ENCODE data around the gene CNRIP1. TPM values are rescaled to one million over a fixed set of nuclear protein-coding genes. Genes with fewer than 3 reads are reported as not detected.

The CNRIP1 gene
- total and polyA plus RNA-seq, 2 donors from 2014 or later: 8.7 to 14.1 TPM

- TF ChIP-seq CTCF (IDR thresholded peaks at IDR 0.05; ENCODE audit: borderline replicate concordance, extremely low read depth, insufficient read depth): no peak
- intact Hi-C loops (cut with DNase I): no loop called here
- Histone ChIP-seq H3K36me3 (ENCODE audit: control insufficient read depth in 2 of 3, insufficient read depth in 3 of 3, low read length in 3 of 3) (no peaks in the 10 kb centered on the region), H3K9ac (ENCODE audit: low read length in 3 of 3) (no peak overlapping the region), H3K4me3 (ENCODE audit: low read length in 3 of 3) (no peak overlapping the region), H3K27ac (ENCODE audit: low read depth in 2 of 2, low read length in 2 of 2) (no peak overlapping the region), H3K9me3 (ENCODE audit: control insufficient read depth in 2 of 3, insufficient read depth in 1 of 3, low read length in 3 of 3) (peaks cover 0 to 3% (median 0%) of the 10 kb centered on the region in 3 donors), H3K4me1 (ENCODE audit: control insufficient read depth in 2 of 3, insufficient read depth in 2 of 3, low read depth in 1 of 3, low read length in 3 of 3) (no peaks in the 10 kb centered on the region), H3K27me3 (ENCODE audit: control insufficient read depth, insufficient read depth, low read length) (no peaks in the 10 kb centered on the region)
- FAIRE-seq (no peak), DNase-seq (no peak)
These were observed 13.3 kb upstream of the CNRIP1 start for GRCh38 chr2:68333009-68333408.

GRCh38 chr2:68330691-68331090, 10.9 kb upstream of the CNRIP1 start:
- H3K9me3 ChIP-seq (ENCODE audit: control insufficient read depth in 2 of 3, insufficient read depth in 1 of 3, low read length in 3 of 3): no peaks in the 10 kb centered on the region
- no peak overlapping the region for H3K27ac ChIP-seq (ENCODE audit: low read depth in 2 of 2, low read length in 2 of 2)
- FAIRE-seq: no peak
- no peaks in the 10 kb centered on the region for H3K36me3 ChIP-seq (ENCODE audit: control insufficient read depth in 2 of 3, insufficient read depth in 3 of 3, low read length in 3 of 3)
- H3K9ac ChIP-seq (ENCODE audit: low read length in 3 of 3): no peak overlapping the region
- intact Hi-C loops (cut with DNase I): no loop called here
- no peaks in the 10 kb centered on the region for H3K27me3 ChIP-seq (ENCODE audit: control insufficient read depth, insufficient read depth, low read length)
- H3K4me3 ChIP-seq (ENCODE audit: low read length in 3 of 3): no peak overlapping the region
- no peaks in the 10 kb centered on the region for H3K4me1 ChIP-seq (ENCODE audit: control insufficient read depth in 2 of 3, insufficient read depth in 2 of 3, low read depth in 1 of 3, low read length in 3 of 3)
- no peak for DNase-seq
- no peak for TF ChIP-seq CTCF (IDR thresholded peaks at IDR 0.05; ENCODE audit: borderline replicate concordance, extremely low read depth, insufficient read depth)

GRCh38 chr2:68328901-68329300, 9.2 kb upstream of the CNRIP1 start:
- Histone ChIP-seq H3K9ac (ENCODE audit: low read length in 3 of 3) (no peak overlapping the region), H3K4me3 (ENCODE audit: low read length in 3 of 3) (no peak overlapping the region), H3K36me3 (ENCODE audit: control insufficient read depth in 2 of 3, insufficient read depth in 3 of 3, low read length in 3 of 3) (no peaks in the 10 kb centered on the region), H3K27ac (ENCODE audit: low read depth in 2 of 2, low read length in 2 of 2) (no peak overlapping the region), H3K9me3 (ENCODE audit: control insufficient read depth in 2 of 3, insufficient read depth in 1 of 3, low read length in 3 of 3) (no peaks in the 10 kb centered on the region), H3K27me3 (ENCODE audit: control insufficient read depth, insufficient read depth, low read length) (no peaks in the 10 kb centered on the region), H3K4me1 (ENCODE audit: control insufficient read depth in 2 of 3, insufficient read depth in 2 of 3, low read depth in 1 of 3, low read length in 3 of 3) (no peaks in the 10 kb centered on the region)
- FAIRE-seq: no peak
- no peak for TF ChIP-seq CTCF (IDR thresholded peaks at IDR 0.05; ENCODE audit: borderline replicate concordance, extremely low read depth, insufficient read depth)
- no peak for DNase-seq
- intact Hi-C loops (cut with DNase I): no loop called here

- DNase-seq: no peak
- Histone ChIP-seq H3K9me3 (ENCODE audit: control insufficient read depth in 2 of 3, insufficient read depth in 1 of 3, low read length in 3 of 3) (no peaks in the 10 kb centered on the region), H3K4me1 (ENCODE audit: control insufficient read depth in 2 of 3, insufficient read depth in 2 of 3, low read depth in 1 of 3, low read length in 3 of 3) (peaks cover 0 to 2% (median 0%) of the 10 kb centered on the region in 3 donors), H3K27me3 (ENCODE audit: control insufficient read depth, insufficient read depth, low read length) (no peaks in the 10 kb centered on the region), H3K4me3 (ENCODE audit: low read length in 3 of 3) (no peak overlapping the region), H3K9ac (ENCODE audit: low read length in 3 of 3) (no peak overlapping the region), H3K36me3 (ENCODE audit: control insufficient read depth in 2 of 3, insufficient read depth in 3 of 3, low read length in 3 of 3) (no peaks in the 10 kb centered on the region), H3K27ac (ENCODE audit: low read depth in 2 of 2, low read length in 2 of 2) (no peak overlapping the region)
- no peak for TF ChIP-seq CTCF (IDR thresholded peaks at IDR 0.05; ENCODE audit: borderline replicate concordance, extremely low read depth, insufficient read depth)
- intact Hi-C loops (cut with DNase I): no loop called here
- no peak for FAIRE-seq
These were observed 5.3 kb upstream of the CNRIP1 start for GRCh38 chr2:68325056-68325455.
